Stimulated activated CD8-positive, alpha-beta memory T cell treated with anti-CD3 and anti-CD28 coated beads, Interleukin-15, amount 100 ng/mL, for 1 hour (primary cell): Measurements from ENCODE around the gene E2F1.
"Not testable (repeated sequence)": the region's sequence is repeated elsewhere in the genome, so short reads cannot be mapped to it uniquely, and the experiment has no call there.

Experiments
- DNase-seq: peaks from one replicate; pipeline ENCODE4 v3.0.0-alpha.2; 2020; ENCODE audit warnings: low read depth

E2F1 gene

GRCh38 chr20:33640287-33640686, 45.9 kb downstream of the E2F1 start:
- no peak for DNase-seq

DNA sequence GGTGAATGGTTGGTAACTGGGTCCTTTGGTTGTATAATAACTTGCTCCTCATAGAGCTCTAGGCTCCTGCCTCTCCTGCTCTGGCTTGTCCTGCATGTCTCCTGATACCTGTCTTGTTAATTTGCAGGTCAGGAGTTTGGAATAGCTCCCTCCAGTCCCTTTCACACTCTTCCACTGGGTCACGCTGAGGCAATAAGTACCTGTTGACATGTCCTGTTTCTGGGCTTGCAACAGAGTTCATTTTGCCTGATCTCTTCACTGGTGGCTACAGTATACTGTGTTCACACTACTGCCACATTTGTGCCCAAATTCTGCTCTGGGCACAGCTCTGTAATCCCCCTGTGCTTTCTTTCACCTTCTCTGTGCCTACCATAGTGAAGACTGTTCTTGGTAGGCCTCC, 49.4 kb downstream of the E2F1 start:
- DNase-seq, result no peak

DNA sequence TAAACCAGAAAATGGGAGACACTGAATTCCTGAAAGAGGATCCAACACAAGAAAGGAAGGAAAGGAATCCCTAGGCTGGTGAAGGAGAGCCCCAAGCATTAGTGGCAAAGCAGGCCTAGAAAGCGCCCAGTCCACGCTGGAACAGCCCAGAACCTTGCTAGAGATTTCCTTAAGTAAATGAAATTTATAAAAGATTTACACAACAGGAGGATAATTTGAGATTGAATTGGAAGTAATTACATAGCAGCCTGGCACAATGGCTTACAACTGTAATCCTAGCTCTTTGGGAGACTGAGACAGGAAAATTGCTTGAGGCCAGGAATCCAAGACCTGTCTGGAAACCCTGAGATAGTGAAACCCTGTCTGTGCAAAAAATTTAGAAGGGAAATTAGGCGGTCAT, 50.8 kb downstream of the E2F1 start:
- no peak for DNase-seq

DNA sequence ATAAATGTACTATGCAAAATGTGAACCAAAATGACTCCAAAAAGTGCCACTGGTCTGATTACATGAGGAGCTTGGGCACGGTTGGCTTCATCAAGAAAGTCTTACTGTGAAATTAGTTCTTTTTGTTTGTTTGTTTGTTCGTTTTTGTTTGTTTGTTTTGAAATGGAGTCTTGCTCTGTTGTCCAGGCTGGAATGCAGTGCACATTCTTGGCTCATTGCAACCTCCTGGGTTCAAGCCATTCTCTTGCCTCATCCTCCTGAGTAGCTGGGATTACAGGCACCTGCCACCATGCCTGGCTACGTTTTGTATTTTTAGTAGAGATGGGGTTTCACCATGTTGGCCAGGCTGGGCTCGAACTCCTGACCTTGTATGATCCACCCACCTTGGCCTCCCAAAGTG, 54.3 kb downstream of the E2F1 start:
- not testable (repeated sequence) for DNase-seq

DNA sequence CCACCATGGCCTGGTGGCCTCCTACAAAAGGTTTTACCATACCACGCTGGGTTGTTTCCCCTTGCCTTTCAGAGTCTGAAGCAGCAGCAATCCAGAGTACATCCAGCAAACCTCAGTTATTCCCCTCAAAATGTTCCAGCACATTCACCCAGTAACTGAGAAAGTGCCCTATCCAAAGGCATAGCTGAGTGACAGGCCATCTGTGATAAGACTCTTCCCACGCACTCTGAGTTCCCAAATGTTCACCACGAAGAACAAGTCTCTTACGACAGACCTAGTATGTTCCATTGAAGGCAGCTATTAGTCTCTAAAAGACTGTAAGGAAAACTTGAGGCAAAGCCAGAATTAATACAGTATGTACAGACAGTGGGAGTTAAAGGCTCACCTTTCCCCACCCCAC, 55.7 kb downstream of the E2F1 start:
- DNase-seq, result no peak

DNA sequence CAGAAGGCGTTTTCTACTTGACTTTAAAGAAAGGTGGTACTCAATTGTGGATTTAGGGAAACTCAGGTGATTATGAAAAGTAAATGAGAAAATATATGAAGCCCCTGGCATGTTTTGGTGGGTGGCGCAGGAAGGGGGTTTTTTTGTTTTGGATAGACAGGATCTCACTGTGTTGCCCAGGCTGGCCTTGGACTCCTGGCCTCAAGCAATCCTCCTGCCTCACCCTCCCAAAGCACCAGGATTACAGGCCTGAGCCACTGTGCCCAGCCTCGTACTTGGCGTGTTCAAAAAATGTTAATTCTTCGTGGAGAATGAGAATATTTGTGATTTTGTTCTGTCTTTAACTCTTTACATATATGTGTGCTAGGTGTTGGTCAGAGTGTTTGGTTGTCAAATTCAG, 56.2 kb downstream of the E2F1 start:
- DNase-seq, result no peak

DNA sequence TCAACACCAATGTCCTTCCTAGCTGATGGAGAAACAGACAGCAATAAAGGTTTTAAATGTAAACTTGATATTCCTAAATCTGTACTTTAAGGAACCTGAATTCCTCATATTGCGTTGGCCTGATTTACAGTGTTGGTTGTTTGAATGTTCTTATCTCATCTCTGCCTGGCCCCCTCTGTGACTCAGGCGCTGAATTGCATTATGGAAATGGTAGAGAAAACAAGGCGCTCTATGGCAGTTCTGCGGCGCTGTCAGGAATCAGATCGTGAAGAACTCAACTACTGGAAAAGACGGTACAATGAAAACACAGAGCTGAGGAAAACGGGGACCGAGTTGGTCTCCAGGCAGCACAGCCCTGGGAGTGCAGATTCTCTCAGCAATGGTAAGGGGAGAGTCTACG, 56.7 kb downstream of the E2F1 start:
- DNase-seq, result no peak

GRCh38 chr20:33627577-33628216, 58.5 kb downstream of the E2F1 start:
- DNase-seq, result no peak

GRCh38 chr20:33626190-33626589, 60.0 kb downstream of the E2F1 start:
- DNase-seq, result no peak
